NT2/D1 (cell line): Measurements from ENCODE around the gene CTBP2.

Source experiments
- YY1 ChIP-seq: IDR thresholded peaks from 2 replicates; pipeline ENCODE4 v1.6.1; 2011; ENCODE audit not compliant: insufficient read length, insufficient read depth
- ZNF274 ChIP-seq: IDR thresholded peaks from 2 replicates; pipeline ENCODE4 v1.6.1; 2011; ENCODE audit warnings: mild to moderate bottlenecking, low read depth, low read length

- TF ChIP-seq ZNF274 (no peak), YY1 (no peak)
Measured at GRCh38 chr10:124963866-124964720, 196.3 kb downstream of the CTBP2 start.
